ENCODE results near the gene LRRC3.
A peak's percentile ranks its signal among the peaks of the same experiment; 100 is the strongest.

Gene LRRC3

GRCh38 chr21:44440241-44441040, 14.9 kb upstream of the LRRC3 start:
- DNase-seq, result no peak

- DNase-seq, result no peak
Observed at GRCh38 chr21:44441041-44441400, 14.3 kb upstream of the LRRC3 start.

- DNase-seq, result no peak
Observed at GRCh38 chr21:44441581-44442265, 13.6 kb upstream of the LRRC3 start.

- no peak for DNase-seq
Observed at GRCh38 chr21:44442266-44443125, 12.8 kb upstream of the LRRC3 start.

- DNase-seq, result no peak
Observed at GRCh38 chr21:44443291-44443890, 11.9 kb upstream of the LRRC3 start.

- DNase-seq, result no peak
Observed at GRCh38 chr21:44443891-44444285, 11.4 kb upstream of the LRRC3 start.

GRCh38 chr21:44444286-44444931, 10.9 kb upstream of the LRRC3 start:
- DNase-seq, result no peak

GRCh38 chr21:44445145-44445812, 10.0 kb upstream of the LRRC3 start:
- no peak for DNase-seq

- DNase-seq, result no peak
Observed at GRCh38 chr21:44448651-44449131, 6.6 kb upstream of the LRRC3 start.

GRCh38 chr21:44449473-44450363, 5.6 kb upstream of the LRRC3 start:
- no peak for DNase-seq

- DNase-seq, result no peak
Observed at GRCh38 chr21:44450402-44450801, 4.9 kb upstream of the LRRC3 start.

GRCh38 chr21:44450999-44451398, 4.3 kb upstream of the LRRC3 start:
- DNase-seq, result no peak

GRCh38 chr21:44453120-44453519, 2.2 kb upstream of the LRRC3 start:
- no peak for DNase-seq

GRCh38 chr21:44454058-44454457, 1.3 kb upstream of the LRRC3 start:
- DNase-seq, result no peak

- DNase-seq, result peak; percentile 55
Observed at GRCh38 chr21:44455524-44456213, 359 bp downstream of the LRRC3 start.

GRCh38 chr21:44456214-44456914, 1.1 kb downstream of the LRRC3 start:
- no peak for DNase-seq

- DNase-seq, result no peak
Observed at GRCh38 chr21:44456915-44457736, 1.8 kb downstream of the LRRC3 start.

GRCh38 chr21:44458971-44459711, 3.8 kb downstream of the LRRC3 start:
- DNase-seq, result no peak

Data from hematopoietic multipotent progenitor cell treated with erythropoietin and hydrocortisone succinate and interleukin-3 and kit ligand, for 8 days (in vitro differentiated cells).